Ascending aorta (tissue), 2 donors: ENCODE measurements around the gene NPFF. TPM values are rescaled to one million over a fixed set of nuclear protein-coding genes. Genes with fewer than 3 reads are reported as not detected.

Experiments used
- DNase-seq, 2 donors: peaks; one replicate each; pipeline ENCODE4 v3.0.0-alpha.2; 2019; ENCODE audit warnings: low spot score in 2 of 2
- H3K27ac ChIP-seq, 2 donors: fragments of 200-600 bp; sonication (generic); one replicate each; pipeline ENCODE4 v1.5.1; 2016 to 2017; ENCODE audit warnings: mild to moderate bottlenecking in 1 of 2
- H3K27me3 ChIP-seq: fragments of 200-600 bp; sonication (generic); one replicate; pipeline ENCODE4 v1.5.1; 2017
- H3K36me3 ChIP-seq, 2 donors: fragments of 200-600 bp; sonication (generic); one replicate each; pipeline ENCODE4 v1.5.1; 2016
- H3K4me1 ChIP-seq, 2 donors: fragments of 200-600 bp; sonication (generic); one replicate each; pipeline ENCODE4 v1.5.1; 2016 to 2017; ENCODE audit warnings: mild to moderate bottlenecking in 1 of 2
- H3K4me3 ChIP-seq, 2 donors: fragments of 200-600 bp; sonication (generic); one replicate each; pipeline ENCODE4 v1.5.1; 2016 to 2017; ENCODE audit warnings: mild to moderate bottlenecking in 1 of 2
- H3K9me3 ChIP-seq, 2 donors: fragments of 200-600 bp; sonication (generic); one replicate each; pipeline ENCODE4 v1.5.1; 2016
- CTCF ChIP-seq, 3 experiments: fragments of 200-600 bp in 2 of 3; fragments of 450-650 bp in 1 of 3; sonication (generic) in 2 of 3; IDR thresholded peaks; one replicate each; pipeline ENCODE4 v1.5.1; 2016 to 2019; ENCODE audit warnings: antibody characterized with exemption in 3 of 3, mild to moderate bottlenecking in 1 of 3, moderate library complexity in 1 of 3
- intact Hi-C: fragments of 100-400 bp; cut with DNase I; formaldehyde crosslinking; loops from one replicate; pipeline ENCODE4 v1.15.1; 2023
- total RNA-seq: library from RNA; depleted of rRNA; stranded (reverse); fragments of >200 nt; gene quantifications from one replicate; pipeline ENCODE4 v1.1.0, GENCODE V29; 2016

The NPFF gene
- total RNA-seq, 1 donor from 2014 or later = 2.8 TPM

- Histone ChIP-seq H3K36me3 (peaks cover 98 to 100% of the 10 kb centered on the region in 2 donors), H3K4me1 (peaks cover 3% of the 10 kb centered on the region in 2 donors), H3K27ac (no peak overlapping the region), H3K27me3 (no peaks in the 10 kb centered on the region), H3K9me3 (no peaks in the 10 kb centered on the region), H3K4me3 (no peak overlapping the region)
- intact Hi-C loops = no loop called here
- no peak for DNase-seq
- no peak for TF ChIP-seq CTCF (IDR thresholded peaks at IDR 0.05)
Observed at GRCh38 chr12:53459097-53459496, 48.2 kb downstream of the NPFF start.

Other genes starting within 250 kb of the NPFF start
- gene ESPL1, start 239.2 kb downstream of the NPFF start, total RNA-seq = not detected
- 187 TPM for gene PFDN5, start 211.9 kb downstream of the NPFF start, total RNA-seq
- 27.5 TPM for gene MYG1, start 207.8 kb downstream of the NPFF start, total RNA-seq
- 21.2 TPM for gene AAAS, start 185.9 kb downstream of the NPFF start, total RNA-seq
- not detected for gene SP7, start 171.1 kb downstream of the NPFF start, total RNA-seq
- 49.0 TPM for gene SP1, start 127.3 kb downstream of the NPFF start, total RNA-seq
- not detected for gene AMHR2, start 83.6 kb downstream of the NPFF start, total RNA-seq
- 20.6 TPM for gene PRR13, start 65.8 kb downstream of the NPFF start, total RNA-seq
- gene PCBP2, start 55.4 kb downstream of the NPFF start, total RNA-seq = 354 TPM
- 20.8 TPM for gene MAP3K12, start 8.0 kb downstream of the NPFF start, total RNA-seq
- 32.9 TPM for gene TARBP2, start 6.2 kb downstream of the NPFF start, total RNA-seq
- gene ATF7, start 118.9 kb upstream of the NPFF start, total RNA-seq = 67.6 TPM
- gene ATP5MC2, start 168.6 kb upstream of the NPFF start, total RNA-seq = 284 TPM
- 258 TPM for gene CALCOCO1, start 220.0 kb upstream of the NPFF start, total RNA-seq
- not detected for gene CISTR, start 244.5 kb upstream of the NPFF start, total RNA-seq